Tibial nerve (tissue), 4 donors: ENCODE data around the gene CPNE1. TPM values are rescaled to one million over a fixed set of nuclear protein-coding genes. Genes with fewer than 3 reads are reported as not detected.

Source experiments
- DNase-seq, 2 donors: peaks; one replicate each; pipeline ENCODE4 v3.0.0-alpha.2; 2019; ENCODE audit warnings: low spot score in 2 of 2
- H3K27ac ChIP-seq, 4 donors: fragments of 200-600 bp; sonication (generic) in 3 of 4; one replicate each; pipeline ENCODE4 v1.5.1; 2017 to 2019; ENCODE audit warnings: mild to moderate bottlenecking in 1 of 4
- H3K27me3 ChIP-seq, 2 donors: fragments of 200-600 bp; sonication (generic) in 1 of 2; one replicate each; pipeline versions ENCODE4 v1.5.1 to v1.6.0; 2017 to 2019
- H3K36me3 ChIP-seq, 3 donors: fragments of 200-600 bp; sonication (generic); one replicate each; pipeline ENCODE4 v1.5.1; 2018 to 2019
- H3K4me1 ChIP-seq, 4 donors: fragments of 200-600 bp; sonication (generic) in 3 of 4; one replicate each; pipeline ENCODE4 v1.5.1; 2017 to 2019
- H3K4me3 ChIP-seq, 4 donors: fragments of 200-600 bp; sonication (generic) in 3 of 4; one replicate each; pipeline ENCODE4 v1.5.1; 2017 to 2019; ENCODE audit warnings: mild to moderate bottlenecking in 1 of 4, moderate library complexity in 1 of 4
- H3K9me3 ChIP-seq, 4 donors: fragments of 200-600 bp; sonication (generic) in 3 of 4; one replicate each; pipeline ENCODE4 v1.5.1; 2017 to 2019
- EP300 ChIP-seq, 2 donors: sonication (generic); formaldehyde crosslinking; IDR thresholded peaks; one replicate each; pipeline ENCODE4 v1.6.1; 2017; ENCODE audit warnings: antibody characterized with exemption in 2 of 2, mild to moderate bottlenecking in 1 of 2
- POLR2A ChIP-seq, 2 donors: fragments of 450-650 bp; IDR thresholded peaks; one replicate each; pipeline ENCODE4 v1.6.1; 2017; ENCODE audit warnings: antibody characterized with exemption in 2 of 2, mild to moderate bottlenecking in 2 of 2, moderate library complexity in 2 of 2
- WGBS, 2 donors: methylation state at CpG; one replicate each; pipeline ENCODE4 v1.1.5; 2018; 5-methylcytosine and 5-hydroxymethylcytosine counted together
- total RNA-seq, 4 donors: library from RNA; depleted of rRNA; stranded (reverse); fragments of >200 nt; gene quantifications; one replicate each; pipeline ENCODE4 v1.1.0, GENCODE V29; 2016
- TF ChIP-seq, protein P1 (sequence below), 5 experiments: fragments of 200-600 bp in 3 of 5; fragments of 450-650 bp in 2 of 5; sonication (generic) in 3 of 5; IDR thresholded peaks; one replicate each; pipeline ENCODE4 v1.5.1; 2016 to 2019; ENCODE audit warnings: antibody characterized with exemption in 5 of 5, mild to moderate bottlenecking in 3 of 5, moderate library complexity in 2 of 5

CPNE1 gene
- total RNA-seq, 4 donors from 2014 or later: 116 to 151 (median 144) TPM

GRCh38 chr20:35595456-35595855, 69.2 kb downstream of the CPNE1 start:
- Histone ChIP-seq H3K9me3 (no peaks in the 10 kb centered on the region), H3K27me3 (peaks cover 0 to 18% of the 10 kb centered on the region in 2 donors), H3K27ac (no peak overlapping the region), H3K4me3 (no peak overlapping the region), H3K36me3 (no peaks in the 10 kb centered on the region), H3K4me1 (peaks cover 0 to 2% (median under 1%) of the 10 kb centered on the region in 4 donors)
- 88% methylated on average over 13 to 17 of the region's 17 CpGs for WGBS, 2 donors
- no peak for DNase-seq
- TF ChIP-seq, protein P1, sequence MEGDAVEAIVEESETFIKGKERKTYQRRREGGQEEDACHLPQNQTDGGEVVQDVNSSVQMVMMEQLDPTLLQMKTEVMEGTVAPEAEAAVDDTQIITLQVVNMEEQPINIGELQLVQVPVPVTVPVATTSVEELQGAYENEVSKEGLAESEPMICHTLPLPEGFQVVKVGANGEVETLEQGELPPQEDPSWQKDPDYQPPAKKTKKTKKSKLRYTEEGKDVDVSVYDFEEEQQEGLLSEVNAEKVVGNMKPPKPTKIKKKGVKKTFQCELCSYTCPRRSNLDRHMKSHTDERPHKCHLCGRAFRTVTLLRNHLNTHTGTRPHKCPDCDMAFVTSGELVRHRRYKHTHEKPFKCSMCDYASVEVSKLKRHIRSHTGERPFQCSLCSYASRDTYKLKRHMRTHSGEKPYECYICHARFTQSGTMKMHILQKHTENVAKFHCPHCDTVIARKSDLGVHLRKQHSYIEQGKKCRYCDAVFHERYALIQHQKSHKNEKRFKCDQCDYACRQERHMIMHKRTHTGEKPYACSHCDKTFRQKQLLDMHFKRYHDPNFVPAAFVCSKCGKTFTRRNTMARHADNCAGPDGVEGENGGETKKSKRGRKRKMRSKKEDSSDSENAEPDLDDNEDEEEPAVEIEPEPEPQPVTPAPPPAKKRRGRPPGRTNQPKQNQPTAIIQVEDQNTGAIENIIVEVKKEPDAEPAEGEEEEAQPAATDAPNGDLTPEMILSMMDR (IDR thresholded peaks at IDR 0.05): no peak
- TF ChIP-seq POLR2A (IDR thresholded peaks at IDR 0.05) (no peak), EP300 (IDR thresholded peaks at IDR 0.05) (no peak)

DNA sequence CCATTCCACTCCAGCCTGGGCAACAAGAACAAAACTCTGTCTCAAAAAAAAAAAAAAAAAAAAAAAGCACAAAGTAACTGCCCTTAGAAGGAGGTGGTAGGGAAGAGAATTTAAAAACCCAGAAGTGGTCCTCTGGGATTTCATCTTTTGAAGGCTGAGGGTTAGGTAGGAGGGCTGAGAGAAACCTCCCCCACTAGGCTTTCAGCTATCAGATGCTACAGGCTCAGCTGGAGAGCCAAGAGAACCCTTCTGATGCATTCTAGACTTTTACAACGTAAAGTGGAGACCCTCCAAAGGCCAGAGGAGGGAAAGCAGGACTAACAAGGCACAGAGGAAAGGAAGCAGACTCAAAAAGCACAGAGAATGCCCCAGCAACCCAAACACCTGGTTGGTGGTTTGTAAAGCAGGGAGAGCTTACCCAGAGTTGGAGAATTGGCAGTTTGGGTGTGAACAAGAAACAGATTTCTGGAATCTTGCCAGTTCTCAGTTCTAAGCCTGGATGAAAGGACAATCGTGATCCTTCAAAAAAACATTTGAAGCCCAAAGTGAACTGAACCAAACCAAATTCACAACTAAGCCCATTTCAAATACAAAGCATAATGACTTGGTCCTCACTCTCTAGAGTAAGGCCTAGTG, 72.2 kb downstream of the CPNE1 start:
- H3K27ac ChIP-seq: no peak overlapping the region
- no peaks in the 10 kb centered on the region for H3K4me1 ChIP-seq
- TF ChIP-seq EP300 (IDR thresholded peaks at IDR 0.05) (no peak), POLR2A (IDR thresholded peaks at IDR 0.05) (no peak)
- TF ChIP-seq, protein P1 (IDR thresholded peaks at IDR 0.05): no peak
- WGBS, 2 donors: 15 to 29% methylated on average over 2 of the region's 2 CpGs
- H3K4me3 ChIP-seq: no peak overlapping the region
- no peaks in the 10 kb centered on the region for H3K9me3 ChIP-seq
- DNase-seq: no peak
- H3K27me3 ChIP-seq: no peaks in the 10 kb centered on the region
- no peaks in the 10 kb centered on the region for H3K36me3 ChIP-seq

DNA sequence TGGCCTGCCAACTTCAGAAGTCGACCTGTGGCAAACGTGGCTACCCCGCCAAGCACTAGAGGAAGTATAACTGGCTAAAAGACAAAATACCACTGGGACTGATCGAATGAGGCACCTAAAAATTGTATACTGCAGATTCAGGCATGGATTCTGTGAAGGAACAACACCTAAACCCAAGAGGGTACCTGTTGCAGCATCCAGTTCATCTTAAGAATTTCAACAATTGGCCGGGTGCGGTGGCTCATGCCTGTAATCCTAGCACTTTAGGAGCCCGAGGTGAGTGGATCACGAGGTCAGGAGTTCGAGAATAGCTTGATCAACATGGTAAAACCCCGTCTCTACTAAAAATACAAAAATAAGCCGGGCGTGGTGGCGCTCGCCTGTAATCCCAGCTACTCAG, 76.3 kb downstream of the CPNE1 start:
- Histone ChIP-seq H3K27me3 (no peaks in the 10 kb centered on the region), H3K9me3 (no peaks in the 10 kb centered on the region), H3K4me3 (no peak overlapping the region), H3K27ac (no peak overlapping the region), H3K4me1 (no peaks in the 10 kb centered on the region), H3K36me3 (no peaks in the 10 kb centered on the region)
- no peak for DNase-seq
- TF ChIP-seq, protein P1 (IDR thresholded peaks at IDR 0.05): no peak
- TF ChIP-seq EP300 (IDR thresholded peaks at IDR 0.05) (no peak), POLR2A (IDR thresholded peaks at IDR 0.05) (no peak)
- 86 to 90% methylated on average over 14 of the region's 14 CpGs for WGBS, 2 donors

DNA sequence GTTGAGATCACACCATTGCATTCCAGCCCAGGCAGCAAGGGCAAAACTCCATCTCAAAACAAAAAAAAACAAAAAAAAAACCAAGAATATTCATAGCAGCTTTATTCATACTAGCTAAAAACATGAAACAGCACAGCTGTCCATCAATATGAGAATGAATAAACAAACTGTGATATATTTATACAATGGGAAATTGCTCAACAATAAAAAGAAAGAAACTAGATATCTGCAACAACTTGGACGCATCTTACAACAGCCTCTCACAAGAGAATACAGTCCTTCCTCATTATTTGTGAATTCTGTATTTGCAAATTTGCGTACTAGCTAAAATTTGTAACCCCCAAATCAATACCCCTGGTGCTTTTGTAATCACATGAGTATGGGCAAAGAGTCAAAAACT, 77.3 kb downstream of the CPNE1 start:
- no peak overlapping the region for H3K27ac ChIP-seq
- TF ChIP-seq POLR2A (IDR thresholded peaks at IDR 0.05) (no peak), EP300 (IDR thresholded peaks at IDR 0.05) (no peak)
- TF ChIP-seq, protein P1 (IDR thresholded peaks at IDR 0.05): no peak
- peaks cover 0 to under 1% (median 0%) of the 10 kb centered on the region in 4 donors for H3K9me3 ChIP-seq
- H3K4me1 ChIP-seq: no peaks in the 10 kb centered on the region
- WGBS, 2 donors: 71 to 76% methylated on average over 2 of the region's 2 CpGs
- no peaks in the 10 kb centered on the region for H3K27me3 ChIP-seq
- H3K4me3 ChIP-seq: no peak overlapping the region
- H3K36me3 ChIP-seq: no peaks in the 10 kb centered on the region
- DNase-seq: no peak

GRCh38 chr20:35586751-35587425, 77.8 kb downstream of the CPNE1 start:
- Histone ChIP-seq H3K9me3 (peaks cover 0 to 6% (median 0%) of the 10 kb centered on the region in 4 donors), H3K4me1 (no peaks in the 10 kb centered on the region), H3K36me3 (no peaks in the 10 kb centered on the region), H3K27ac (no peak overlapping the region), H3K4me3 (no peak overlapping the region), H3K27me3 (no peaks in the 10 kb centered on the region)
- TF ChIP-seq POLR2A (IDR thresholded peaks at IDR 0.05) (no peak), EP300 (IDR thresholded peaks at IDR 0.05) (no peak)
- TF ChIP-seq, protein P1 (IDR thresholded peaks at IDR 0.05): no peak
- 93 to 95% methylated on average over 6 of the region's 6 CpGs for WGBS, 2 donors
- DNase-seq: no peak
